ENCODE results near the gene GNA15.

- TF ChIP-seq CTCF (IDR thresholded peaks at IDR 0.05) (no peak), POLR2A (IDR thresholded peaks at IDR 0.05) (no peak), EP300 (IDR thresholded peaks at IDR 0.05) (no peak)
These were observed 71.8 kb downstream of the GNA15 start for GRCh38 chr19:3207461-3208242.
